BLaER1 treated with 17β-estradiol and CSF1 and Interleukin-3, amounts not matched to agents 10 nM and 100 nM (cell line): ENCODE data around the gene METTL16.

Experiments
- H3K27ac ChIP-seq, 11 experiments: shearing (Covaris generic); formaldehyde crosslinking; 2 replicates each; pipeline ENCODE4 v1.8.1; 2022
- H3K27me3 ChIP-seq, 11 experiments: shearing (Covaris generic); formaldehyde crosslinking; 2 replicates each; pipeline ENCODE4 v1.8.1; 2022
- H3K36me3 ChIP-seq, 11 experiments: shearing (Covaris generic); formaldehyde crosslinking; 2 replicates each; pipeline ENCODE4 v1.8.1; 2022
- H3K4me1 ChIP-seq, 10 experiments: shearing (Covaris generic); formaldehyde crosslinking; 2 replicates each; pipeline ENCODE4 v1.8.1; 2022
- H3K4me2 ChIP-seq, 11 experiments: shearing (Covaris generic); formaldehyde crosslinking; 2 replicates each; pipeline ENCODE4 v1.8.1; 2022
- H3K4me3 ChIP-seq, 10 experiments: shearing (Covaris generic); formaldehyde crosslinking; 2 replicates each; pipeline ENCODE4 v1.8.1; 2022
- H3K9ac ChIP-seq, 11 experiments: shearing (Covaris generic); formaldehyde crosslinking; 2 replicates each; pipeline ENCODE4 v1.8.1; 2022
- H3K9me3 ChIP-seq, 11 experiments: shearing (Covaris generic); formaldehyde crosslinking; replicated peaks in 1 of 11; 2 replicates each; pipeline ENCODE4 v1.8.1; 2022
- H4K20me1 ChIP-seq, 11 experiments: shearing (Covaris generic); formaldehyde crosslinking; 2 replicates each; pipeline ENCODE4 v1.8.1; 2022
- Cebpa-rat ChIP-seq, 11 experiments: shearing (Covaris generic); IDR thresholded peaks; 2 replicates each; pipeline ENCODE4 v1.8.1; 2022

The METTL16 gene

GRCh38 chr17:2386400-2387085 is 125.1 kb downstream of the METTL16 start:
- Histone ChIP-seq H3K36me3 (peaks cover 30 to 70% (median 48%) of the 10 kb centered on the region in 11 experiments), H3K4me2 (peak overlapping the region in 6 of 11 experiments; percentile 25 to 39 (median 36); a peak in 8 of 22 replicates), H3K4me1 (peaks cover 22 to 89% (median 61%) of the 10 kb centered on the region in 10 experiments), H3K27me3 (no peaks in the 10 kb centered on the region), H3K9ac (peak overlapping the region in 10 of 11 experiments; percentile 19 to 62 (median 41); a peak in 12 of 22 replicates), H3K27ac (peak overlapping the region in 9 of 11 experiments; percentile 9 to 52 (median 41); a peak in 12 of 22 replicates), H3K9me3 (no peaks in the 10 kb centered on the region), H3K4me3 (no peak overlapping the region), H4K20me1 (peaks cover 0 to 38% (median 3%) of the 10 kb centered on the region in 11 experiments; a peak in 8 of 22 replicates)
- TF ChIP-seq Cebpa-rat (IDR thresholded peaks at IDR 0.05) = no peak

- Histone ChIP-seq H3K27me3 (no peaks in the 10 kb centered on the region), H3K36me3 (peaks cover 40 to 80% (median 58%) of the 10 kb centered on the region in 11 experiments), H3K4me2 (peak overlapping the region in 6 of 11 experiments; percentile 9 to 39 (median 18); a peak in 4 of 22 replicates), H3K4me3 (no peak overlapping the region), H3K4me1 (peaks cover 12 to 89% (median 55%) of the 10 kb centered on the region in 10 experiments), H4K20me1 (peaks cover 0 to 38% (median 3%) of the 10 kb centered on the region in 11 experiments; a peak in 8 of 22 replicates), H3K9ac (peak overlapping the region in 10 of 11 experiments; percentile 23 to 72 (median 41); a peak in 14 of 22 replicates), H3K27ac (peak overlapping the region in 10 of 11 experiments; percentile 9 to 52 (median 40); a peak in 13 of 22 replicates), H3K9me3 (no peaks in the 10 kb centered on the region)
- TF ChIP-seq Cebpa-rat (IDR thresholded peaks at IDR 0.05) = no peak
These were observed 126.2 kb downstream of the METTL16 start for GRCh38 chr17:2385240-2386210.

GRCh38 chr17:2384439-2385127 is 127.1 kb downstream of the METTL16 start:
- Histone ChIP-seq H3K27ac (peak overlapping the region in 6 of 11 experiments; percentile 14 to 73 (median 34); a peak in 6 of 22 replicates), H3K4me2 (no peak overlapping the region), H4K20me1 (peaks cover 0 to 38% (median 3%) of the 10 kb centered on the region in 11 experiments; a peak in 8 of 22 replicates), H3K9ac (peak overlapping the region in 7 of 11 experiments; percentile 22 to 72 (median 42); a peak in 10 of 22 replicates), H3K4me3 (no peak overlapping the region), H3K9me3 (no peaks in the 10 kb centered on the region), H3K27me3 (no peaks in the 10 kb centered on the region), H3K4me1 (peaks cover 6 to 83% (median 47%) of the 10 kb centered on the region in 10 experiments; a peak in 19 of 20 replicates), H3K36me3 (peaks cover 46 to 80% (median 65%) of the 10 kb centered on the region in 11 experiments)
- no peak for TF ChIP-seq Cebpa-rat (IDR thresholded peaks at IDR 0.05)

GRCh38 chr17:2383628-2384167 is 128.0 kb downstream of the METTL16 start:
- H4K20me1 ChIP-seq = peaks cover 0 to 34% (median 3%) of the 10 kb centered on the region in 11 experiments; a peak in 8 of 22 replicates
- peak overlapping the region; percentile 19 to 72 (median 55); a peak in 19 of 22 replicates for H3K9ac ChIP-seq
- no peaks in the 10 kb centered on the region for H3K27me3 ChIP-seq
- no peak for TF ChIP-seq Cebpa-rat (IDR thresholded peaks at IDR 0.05)
- peak overlapping the region in 10 of 11 experiments; percentile 35 to 73 (median 62); a peak in 19 of 22 replicates for H3K27ac ChIP-seq
- H3K4me2 ChIP-seq = peak overlapping the region in 7 of 11 experiments; percentile 44 to 76 (median 53); a peak in 9 of 22 replicates
- no peak overlapping the region for H3K4me3 ChIP-seq
- peaks cover 55 to 83% (median 67%) of the 10 kb centered on the region in 11 experiments for H3K36me3 ChIP-seq
- peaks cover 6 to 74% (median 42%) of the 10 kb centered on the region in 10 experiments; a peak in 19 of 20 replicates for H3K4me1 ChIP-seq
- no peaks in the 10 kb centered on the region for H3K9me3 ChIP-seq

GRCh38 chr17:2380950-2381649 is 130.6 kb downstream of the METTL16 start:
- Histone ChIP-seq H3K27ac (peak overlapping the region in 6 of 11 experiments; percentile 30 to 73 (median 43); a peak in 11 of 22 replicates), H3K9me3 (no peaks in the 10 kb centered on the region), H3K27me3 (no peaks in the 10 kb centered on the region), H3K4me3 (no peak overlapping the region), H3K9ac (peak overlapping the region in 10 of 11 experiments; percentile 3 to 52 (median 41); a peak in 10 of 22 replicates), H4K20me1 (peaks cover 0 to 29% (median 0%) of the 10 kb centered on the region in 11 experiments; a peak in 6 of 22 replicates), H3K4me1 (peaks cover 6 to 54% (median 24%) of the 10 kb centered on the region in 10 experiments; a peak in 18 of 20 replicates), H3K4me2 (no peak overlapping the region), H3K36me3 (peaks cover 49 to 84% (median 65%) of the 10 kb centered on the region in 11 experiments)
- TF ChIP-seq Cebpa-rat (IDR thresholded peaks at IDR 0.05) = no peak

GRCh38 chr17:2380226-2380922 is 131.3 kb downstream of the METTL16 start:
- peak overlapping the region in 10 of 11 experiments; percentile 3 to 52 (median 36); a peak in 10 of 22 replicates for H3K9ac ChIP-seq

More at GRCh38 chr17:2380226-2380922, 131.3 kb downstream of the METTL16 start:
- Histone ChIP-seq H3K27ac (peak overlapping the region in 6 of 11 experiments; percentile 30 to 73 (median 43); a peak in 11 of 22 replicates), H3K4me1 (peaks cover 6 to 47% (median 18%) of the 10 kb centered on the region in 10 experiments; a peak in 18 of 20 replicates), H3K4me3 (no peak overlapping the region), H4K20me1 (peaks cover 0 to 22% (median 0%) of the 10 kb centered on the region in 11 experiments; a peak in 6 of 22 replicates), H3K9me3 (no peaks in the 10 kb centered on the region), H3K4me2 (no peak overlapping the region), H3K27me3 (no peaks in the 10 kb centered on the region), H3K36me3 (peaks cover 49 to 84% (median 65%) of the 10 kb centered on the region in 11 experiments)
- no peak for TF ChIP-seq Cebpa-rat (IDR thresholded peaks at IDR 0.05)
